Measurements from ENCODE around the gene METTL17.
A peak's percentile ranks its signal among the peaks of the same experiment; 100 is the strongest.
"Not testable (repeated sequence)": the region's sequence is repeated elsewhere in the genome, so short reads cannot be mapped to it uniquely, and the experiment has no call there.

METTL17 gene, protein sequence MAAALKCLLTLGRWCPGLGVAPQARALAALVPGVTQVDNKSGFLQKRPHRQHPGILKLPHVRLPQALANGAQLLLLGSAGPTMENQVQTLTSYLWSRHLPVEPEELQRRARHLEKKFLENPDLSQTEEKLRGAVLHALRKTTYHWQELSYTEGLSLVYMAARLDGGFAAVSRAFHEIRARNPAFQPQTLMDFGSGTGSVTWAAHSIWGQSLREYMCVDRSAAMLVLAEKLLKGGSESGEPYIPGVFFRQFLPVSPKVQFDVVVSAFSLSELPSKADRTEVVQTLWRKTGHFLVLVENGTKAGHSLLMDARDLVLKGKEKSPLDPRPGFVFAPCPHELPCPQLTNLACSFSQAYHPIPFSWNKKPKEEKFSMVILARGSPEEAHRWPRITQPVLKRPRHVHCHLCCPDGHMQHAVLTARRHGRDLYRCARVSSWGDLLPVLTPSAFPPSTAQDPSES

DNA sequence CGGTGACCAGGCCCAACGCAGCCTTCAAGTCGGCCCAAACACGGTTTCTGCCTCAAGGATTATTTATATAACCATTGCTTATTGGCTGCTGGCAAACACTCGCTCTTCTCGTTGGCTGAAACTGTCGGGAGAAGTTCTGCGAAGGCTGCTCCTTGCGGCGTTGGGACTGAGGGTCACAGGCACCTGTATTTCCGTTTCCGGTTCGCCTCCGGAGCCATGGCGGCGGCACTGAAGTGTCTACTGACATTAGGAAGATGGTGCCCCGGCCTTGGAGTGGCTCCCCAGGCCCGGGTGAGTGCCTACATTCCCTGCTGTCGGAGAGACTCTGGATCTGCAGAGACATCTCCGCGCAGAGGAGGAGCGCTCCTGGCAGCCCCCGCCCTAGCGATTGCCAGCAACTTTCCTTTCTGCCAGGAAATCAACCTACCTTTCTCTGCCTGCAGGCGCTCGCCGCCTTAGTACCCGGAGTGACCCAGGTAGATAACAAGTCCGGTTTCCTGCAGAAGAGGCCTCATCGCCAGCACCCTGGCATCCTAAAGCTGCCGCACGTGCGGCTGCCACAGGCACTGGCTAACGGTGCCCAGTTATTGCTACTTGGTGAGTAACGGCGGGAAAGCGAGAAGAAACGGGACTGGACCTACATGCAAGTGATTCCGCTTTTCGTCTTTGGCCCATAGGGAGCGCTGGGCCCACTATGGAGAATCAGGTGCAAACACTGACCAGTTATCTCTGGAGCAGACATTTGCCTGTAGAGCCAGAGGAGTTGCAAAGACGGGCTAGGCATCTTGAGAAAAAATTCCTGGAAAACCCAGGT, at the start of gene METTL17:
TSS of gene METTL17 (plus strand) at position 194 of the 814 bp plus-strand sequence. CDS start at position 217, 23 bp downstream.
- H3K27ac ChIP-seq, result peak within 1 kb of the TSS; percentile 88
- TF ChIP-seq ZFX (IDR thresholded peaks at IDR 0.05; ENCODE audit: borderline replicate concordance), result no peak
- TF ChIP-seq, protein P1, sequence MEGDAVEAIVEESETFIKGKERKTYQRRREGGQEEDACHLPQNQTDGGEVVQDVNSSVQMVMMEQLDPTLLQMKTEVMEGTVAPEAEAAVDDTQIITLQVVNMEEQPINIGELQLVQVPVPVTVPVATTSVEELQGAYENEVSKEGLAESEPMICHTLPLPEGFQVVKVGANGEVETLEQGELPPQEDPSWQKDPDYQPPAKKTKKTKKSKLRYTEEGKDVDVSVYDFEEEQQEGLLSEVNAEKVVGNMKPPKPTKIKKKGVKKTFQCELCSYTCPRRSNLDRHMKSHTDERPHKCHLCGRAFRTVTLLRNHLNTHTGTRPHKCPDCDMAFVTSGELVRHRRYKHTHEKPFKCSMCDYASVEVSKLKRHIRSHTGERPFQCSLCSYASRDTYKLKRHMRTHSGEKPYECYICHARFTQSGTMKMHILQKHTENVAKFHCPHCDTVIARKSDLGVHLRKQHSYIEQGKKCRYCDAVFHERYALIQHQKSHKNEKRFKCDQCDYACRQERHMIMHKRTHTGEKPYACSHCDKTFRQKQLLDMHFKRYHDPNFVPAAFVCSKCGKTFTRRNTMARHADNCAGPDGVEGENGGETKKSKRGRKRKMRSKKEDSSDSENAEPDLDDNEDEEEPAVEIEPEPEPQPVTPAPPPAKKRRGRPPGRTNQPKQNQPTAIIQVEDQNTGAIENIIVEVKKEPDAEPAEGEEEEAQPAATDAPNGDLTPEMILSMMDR (IDR thresholded peaks at IDR 0.05), result peak; percentile 75

DNA sequence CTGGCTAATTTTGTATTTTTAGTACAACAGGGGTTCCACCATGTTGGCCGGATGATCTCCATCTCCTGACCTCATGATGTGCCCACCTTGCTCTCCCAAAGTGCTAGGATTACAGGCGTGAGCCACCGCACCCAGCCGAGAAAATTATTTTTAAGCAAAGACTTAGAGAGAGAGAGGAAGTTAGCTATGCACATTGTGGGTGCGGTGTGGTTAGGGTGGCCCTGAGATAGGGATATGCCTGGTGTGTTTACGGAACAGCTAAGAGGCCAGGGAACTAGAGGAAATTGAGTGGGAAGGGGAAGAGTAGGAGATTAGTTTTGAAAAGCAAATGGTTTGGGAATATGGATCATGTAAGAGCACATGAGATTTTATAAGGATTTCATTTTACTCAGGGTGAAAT, 44.6 kb upstream of the METTL17 start:
- H3K27ac ChIP-seq, result not testable (repeated sequence)

DNA sequence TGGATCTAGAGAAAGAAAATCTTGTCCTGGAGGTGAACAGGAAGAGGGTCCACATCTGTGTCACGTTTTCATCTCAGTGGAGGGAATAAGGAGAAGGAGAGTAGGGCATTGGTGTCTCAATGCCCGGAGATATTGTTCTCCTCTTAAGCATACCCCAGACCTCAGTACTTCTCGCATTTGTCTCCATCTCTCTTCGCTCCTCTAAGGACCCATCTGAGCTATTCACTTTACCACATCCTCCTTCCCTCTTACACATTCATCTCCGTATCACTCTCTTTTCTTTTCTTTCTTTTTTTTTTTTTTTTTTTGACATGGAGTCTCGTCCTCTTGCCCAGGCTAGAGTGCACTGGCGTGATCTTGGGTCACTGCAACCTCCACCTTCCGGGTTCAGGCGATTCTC, 43.1 kb upstream of the METTL17 start:
- H3K27ac ChIP-seq, result not testable (repeated sequence)

DNA sequence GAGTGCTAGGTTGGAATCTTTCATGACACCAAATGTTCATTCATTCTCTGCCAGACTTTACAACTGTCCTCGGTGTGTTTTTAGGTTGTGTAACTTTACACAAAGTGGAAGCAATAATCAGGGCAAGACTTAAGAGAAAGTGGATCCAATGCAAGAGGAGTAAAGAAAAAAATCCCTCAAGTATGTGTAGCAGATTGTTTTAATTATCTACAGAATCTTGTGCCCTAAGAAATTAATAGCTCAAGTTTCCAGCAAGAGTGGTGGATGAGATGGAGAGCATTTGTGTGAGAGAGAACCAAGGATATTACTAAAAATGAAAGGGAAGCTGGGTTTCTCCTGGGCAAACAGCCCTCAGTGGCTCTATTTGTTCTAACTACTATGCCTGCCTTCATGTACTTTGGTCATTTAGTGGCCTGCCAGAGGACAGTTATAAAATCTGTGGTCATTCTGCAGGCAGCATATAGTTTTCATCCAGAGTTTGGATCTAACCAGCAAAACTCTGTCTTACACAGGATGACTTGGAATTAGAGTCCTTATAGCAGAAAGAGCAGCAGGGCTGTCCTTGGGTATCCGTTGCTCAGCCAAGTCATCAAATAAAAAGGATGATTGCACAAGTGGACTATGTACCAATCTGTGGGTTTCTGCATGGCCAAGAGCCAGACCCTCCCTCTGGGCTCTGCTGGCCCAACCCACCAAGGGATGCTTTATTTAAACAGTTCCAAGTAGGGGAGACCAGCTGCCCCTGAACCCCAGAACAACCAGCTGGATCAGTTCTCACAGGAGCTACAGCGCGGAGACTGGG, 34.8 kb upstream of the METTL17 start, which contains the start of gene RNASE2:
TSS of gene RNASE2 (plus strand) at position 752 of the 802 bp plus-strand sequence. CDS start 285 bp downstream, outside the sequence.
- not testable (repeated sequence) for H3K27ac ChIP-seq

DNA sequence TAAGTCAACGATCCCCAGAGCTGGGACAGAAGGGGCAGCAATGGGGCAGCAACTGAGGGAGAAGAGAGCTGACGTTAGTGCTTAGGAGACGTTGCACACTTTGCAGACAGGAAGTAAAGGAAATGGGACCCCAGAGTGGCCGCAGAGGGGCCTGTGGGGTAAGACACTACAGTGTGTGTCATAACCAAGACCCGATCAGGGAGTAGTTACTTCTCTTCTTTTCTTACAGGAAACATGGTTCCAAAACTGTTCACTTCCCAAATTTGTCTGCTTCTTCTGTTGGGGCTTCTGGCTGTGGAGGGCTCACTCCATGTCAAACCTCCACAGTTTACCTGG, 34.3 kb upstream of the METTL17 start:
- not testable (repeated sequence) for H3K27ac ChIP-seq

DNA sequence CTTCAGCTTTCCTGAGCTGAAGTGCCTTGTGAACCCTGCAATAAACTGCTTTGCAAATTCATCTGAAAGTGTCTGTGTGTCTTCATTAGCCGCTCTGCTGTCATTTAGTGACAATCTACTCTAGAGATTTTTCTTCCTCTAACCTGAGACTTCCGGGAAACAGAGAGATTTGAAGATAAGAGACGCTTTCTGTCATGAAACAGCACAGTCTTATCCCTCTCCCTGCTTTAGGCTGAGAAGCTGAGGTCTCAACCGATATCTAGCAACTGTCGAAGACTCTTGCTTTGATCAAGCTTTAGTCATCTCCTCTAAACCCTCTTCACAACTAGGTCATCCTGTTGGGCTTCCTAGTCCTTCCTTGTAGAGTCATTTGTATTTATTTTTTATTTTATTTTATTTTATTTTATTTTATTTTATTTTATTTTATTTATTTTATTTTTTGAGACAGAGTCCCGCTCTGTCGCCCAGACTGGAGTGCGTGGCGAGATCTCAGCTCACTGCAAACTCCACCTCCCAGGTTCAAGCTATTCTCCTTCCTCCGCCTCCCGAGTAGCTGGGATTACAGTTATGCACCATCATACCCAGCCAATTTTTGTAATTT, 33.3 kb upstream of the METTL17 start:
- TF ChIP-seq, protein P1 (IDR thresholded peaks at IDR 0.05), result no peak
- H3K27ac ChIP-seq, result no peak overlapping the region

DNA sequence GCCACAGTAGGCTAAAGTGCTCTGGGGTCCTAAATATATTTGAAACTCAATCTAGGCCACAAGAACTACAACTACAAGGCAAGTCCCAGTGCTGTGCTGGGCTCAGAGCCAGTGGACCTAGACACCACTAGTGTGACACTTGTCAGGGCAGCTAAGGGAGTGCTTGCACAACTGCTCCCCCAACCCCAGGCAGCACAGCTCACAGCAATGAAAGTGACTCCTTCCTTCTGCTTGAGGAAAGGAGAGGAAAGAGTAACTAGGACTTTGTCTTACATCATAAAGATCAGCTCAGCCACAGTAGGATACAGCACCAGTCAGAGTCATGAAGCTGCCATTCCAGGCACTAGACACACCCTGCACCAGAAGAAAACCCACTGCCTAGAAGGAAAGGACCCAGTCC, 30.8 kb upstream of the METTL17 start:
- not testable (repeated sequence) for H3K27ac ChIP-seq

DNA sequence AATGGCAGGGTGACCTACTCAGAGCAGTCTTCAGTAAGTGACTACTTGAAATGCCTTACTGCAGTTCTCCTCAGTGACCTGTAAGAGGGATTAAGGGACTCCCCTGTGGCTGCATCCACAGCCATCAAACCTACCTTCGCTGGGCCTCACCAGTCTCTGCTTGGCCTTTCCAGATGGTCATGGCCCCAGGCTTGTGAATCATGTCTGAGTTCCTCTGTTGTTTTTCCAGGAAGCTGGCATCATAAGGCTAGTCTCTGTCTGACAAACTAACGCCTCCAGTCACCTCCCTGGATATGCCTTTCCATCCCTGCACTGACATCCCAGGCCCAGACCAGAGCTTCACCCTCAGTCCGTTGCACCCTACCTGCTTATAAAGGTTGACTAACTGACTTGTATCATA, 20.4 kb upstream of the METTL17 start:
- TF ChIP-seq ZFX (IDR thresholded peaks at IDR 0.05; ENCODE audit: borderline replicate concordance), result no peak
- TF ChIP-seq, protein P1 (IDR thresholded peaks at IDR 0.05), result no peak
- H3K27ac ChIP-seq, result no peak overlapping the region

DNA sequence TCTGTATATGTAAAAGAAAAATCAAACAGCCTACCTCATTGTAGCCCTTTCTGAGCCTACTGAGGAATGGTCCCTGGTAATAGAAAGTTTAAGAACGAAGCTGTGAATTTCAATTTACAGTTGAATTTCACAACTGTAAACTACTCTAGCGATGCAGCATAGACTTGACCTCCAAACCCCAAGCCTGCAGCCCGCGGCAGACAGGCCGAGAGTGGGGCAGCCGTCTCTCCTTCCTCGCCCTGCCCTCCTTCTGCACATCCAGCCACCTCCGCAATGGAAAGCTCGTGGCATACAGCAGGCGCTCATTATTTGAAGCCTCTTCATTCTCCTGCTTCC, 19.2 kb upstream of the METTL17 start:
- TF ChIP-seq ZFX (IDR thresholded peaks at IDR 0.05; ENCODE audit: borderline replicate concordance), result no peak
- TF ChIP-seq, protein P1 (IDR thresholded peaks at IDR 0.05), result no peak
- H3K27ac ChIP-seq, result no peak overlapping the region; the same call in 1 of the 2 replicates

All from 22Rv1 (cell line).